Stimulated activated CD4-positive, alpha-beta T cell treated with anti-CD3 and anti-CD28 coated beads, TNF-alpha, amount 100 ng/mL, for 4 hours (primary cell): Measurements from ENCODE around the gene C8A.

ENCODE experiments used
- DNase-seq, 3 experiments: peaks; one replicate each; pipeline ENCODE4 v3.0.0-alpha.2; 2020; ENCODE audit warnings: low read depth in 3 of 3

The C8A gene

GRCh38 chr1:56925193-56925592 is 70.6 kb downstream of the C8A start:
- DNase-seq: no peak

- no peak for DNase-seq
Measured at GRCh38 chr1:56927171-56927570, 72.6 kb downstream of the C8A start.

GRCh38 chr1:56927986-56928385 is 73.4 kb downstream of the C8A start:
- DNase-seq: no peak

DNA sequence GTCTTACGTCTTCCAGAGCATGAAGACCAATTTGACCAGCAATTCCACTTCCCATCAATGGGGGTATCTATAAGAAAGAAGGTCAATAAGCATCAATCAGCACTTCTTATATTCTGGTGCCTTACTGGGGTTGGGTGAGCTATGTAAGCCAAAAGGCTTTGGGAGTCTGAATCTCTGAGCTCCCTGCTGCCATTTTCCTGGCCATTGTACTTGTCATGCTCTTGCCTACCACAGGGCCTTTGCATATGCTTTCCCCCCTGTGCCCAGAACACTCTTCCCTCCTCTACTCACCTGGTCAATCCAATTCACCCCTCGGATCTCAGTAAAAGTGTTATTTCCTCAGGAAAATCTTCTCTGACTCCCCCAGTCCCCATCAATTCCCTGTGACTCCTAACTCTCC is 74.9 kb downstream of the C8A start:
- no peak for DNase-seq

GRCh38 chr1:56931211-56931610 is 76.6 kb downstream of the C8A start:
- DNase-seq: no peak

GRCh38 chr1:56931686-56932085 is 77.1 kb downstream of the C8A start:
- DNase-seq: no peak

DNA sequence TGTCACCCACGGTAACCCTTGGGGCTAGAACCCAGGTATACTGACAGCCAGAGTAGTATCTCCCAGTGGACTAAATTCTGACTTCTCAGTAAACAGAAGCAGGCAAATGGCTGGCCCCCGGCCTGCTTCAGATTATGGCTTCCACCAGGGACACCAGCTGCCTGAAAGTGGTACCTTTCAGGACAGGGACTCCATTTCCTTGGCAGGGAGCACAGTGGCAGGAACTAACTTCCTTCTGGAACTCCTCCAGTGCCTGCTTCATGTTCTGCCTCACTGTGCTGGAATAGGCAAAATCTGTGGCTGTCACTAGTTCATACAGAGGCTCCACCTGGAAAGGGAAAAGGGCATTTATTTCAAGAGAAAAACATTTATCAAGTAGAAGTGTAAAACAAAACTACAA is 78.6 kb downstream of the C8A start:
- no peak for DNase-seq

GRCh38 chr1:56933606-56934005 is 79.0 kb downstream of the C8A start:
- no peak for DNase-seq

DNA sequence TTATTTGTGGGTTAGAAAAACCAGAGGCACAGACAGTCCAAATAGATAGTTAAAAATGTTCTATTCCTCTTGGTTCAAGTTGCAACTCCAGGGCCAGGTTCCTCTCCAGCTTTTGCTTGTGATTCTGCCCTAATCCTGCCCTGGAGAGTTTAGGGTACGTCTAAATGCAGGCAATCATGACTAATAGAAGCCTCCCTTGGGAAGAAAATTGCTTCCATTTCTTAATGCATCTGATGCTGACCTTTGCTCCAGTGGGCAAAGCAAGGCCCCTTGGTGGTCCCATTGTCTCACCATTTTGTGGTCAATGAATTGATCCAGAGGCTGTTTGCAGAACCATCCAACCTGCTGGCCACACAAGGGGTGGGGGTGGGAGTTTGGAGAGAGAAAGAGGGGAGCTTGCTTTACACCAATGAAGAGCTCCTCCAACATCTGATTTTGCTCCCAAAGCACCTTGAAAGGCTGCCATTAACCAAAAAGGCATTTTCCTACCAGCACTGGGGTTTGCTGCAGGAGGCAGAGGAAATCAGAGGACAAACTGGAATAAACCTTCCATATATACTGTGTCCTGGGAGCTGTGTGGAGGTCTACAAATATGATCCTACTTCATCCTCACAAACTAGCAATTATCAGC is 79.9 kb downstream of the C8A start:
- no peak for DNase-seq

DNA sequence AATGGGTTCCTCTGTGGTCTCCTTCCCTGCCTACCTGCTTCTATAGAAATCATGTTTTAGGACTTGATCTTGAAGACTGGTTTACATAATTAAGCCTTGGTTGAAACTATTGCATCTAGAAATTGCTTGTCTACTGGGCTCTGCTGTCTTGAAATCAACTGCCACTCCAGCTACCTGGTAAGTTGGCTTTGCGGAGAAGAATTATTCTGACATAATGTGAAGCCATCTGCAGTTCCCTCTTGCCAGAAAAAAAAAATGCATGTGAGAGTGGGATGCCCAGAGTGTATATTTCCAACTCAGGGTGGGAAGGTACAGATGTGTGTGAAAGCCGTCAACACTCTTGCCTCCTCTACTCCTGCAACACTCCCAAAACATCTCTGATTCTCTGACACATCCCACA is 84.0 kb downstream of the C8A start:
- no peak for DNase-seq

DNA sequence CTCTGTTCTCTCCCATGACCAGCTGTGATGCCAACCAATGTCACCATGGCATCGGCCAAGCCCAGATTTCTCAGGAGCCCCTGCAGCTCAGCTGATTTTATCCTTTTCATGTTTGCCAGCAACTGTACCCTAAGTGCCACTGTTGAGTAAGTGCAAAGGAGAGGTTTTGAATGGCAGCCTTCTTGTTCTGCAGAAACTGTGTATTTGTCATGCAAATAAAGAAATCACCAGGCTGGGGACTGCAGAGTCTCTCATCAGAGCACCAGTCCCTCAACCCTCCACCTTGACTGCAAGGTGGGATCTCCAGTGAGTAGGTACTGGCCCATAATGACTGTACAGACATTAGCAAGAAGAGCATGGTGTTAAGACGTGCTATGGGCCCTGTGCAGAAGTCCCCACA is 84.6 kb downstream of the C8A start:
- DNase-seq: no peak

- no peak for DNase-seq
Measured at GRCh38 chr1:56940039-56940438, 85.4 kb downstream of the C8A start.

DNA sequence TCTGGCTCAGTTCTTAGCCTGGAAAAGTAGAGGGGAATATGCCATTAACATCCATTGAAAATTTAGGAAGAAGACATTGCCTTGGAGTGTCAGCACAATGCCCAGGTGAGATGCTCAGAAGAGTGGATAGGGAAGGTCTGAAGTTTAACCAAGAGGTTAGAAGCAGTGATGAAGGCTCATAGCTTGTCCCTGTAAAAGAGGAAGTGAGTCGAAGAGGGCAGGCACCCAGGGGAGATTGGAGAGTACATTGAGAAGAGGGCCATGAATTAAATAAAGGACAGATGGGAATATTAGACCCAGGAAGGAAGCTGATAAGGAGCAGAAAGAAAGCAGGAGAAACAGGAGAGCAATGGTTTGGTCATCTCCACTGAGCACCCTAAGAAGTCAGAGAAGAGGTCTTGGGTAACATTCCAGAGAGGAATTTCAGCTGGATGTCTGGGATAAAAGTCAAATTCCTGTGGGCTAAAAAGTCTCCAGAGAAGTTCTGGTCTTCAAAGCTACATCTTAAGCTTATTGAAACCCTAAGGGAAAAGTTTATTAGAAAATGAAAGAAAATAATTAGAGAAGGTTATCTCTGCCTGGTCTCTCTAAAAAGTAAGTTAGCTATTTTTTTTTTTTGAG is 93.9 kb downstream of the C8A start:
- DNase-seq: no peak

- DNase-seq: no peak
Measured at GRCh38 chr1:56952501-56952900, 97.9 kb downstream of the C8A start.

- no peak for DNase-seq
Measured at GRCh38 chr1:56953386-56953785, 98.8 kb downstream of the C8A start.

GRCh38 chr1:56954664-56955063 is 100.1 kb downstream of the C8A start:
- no peak for DNase-seq

DNA sequence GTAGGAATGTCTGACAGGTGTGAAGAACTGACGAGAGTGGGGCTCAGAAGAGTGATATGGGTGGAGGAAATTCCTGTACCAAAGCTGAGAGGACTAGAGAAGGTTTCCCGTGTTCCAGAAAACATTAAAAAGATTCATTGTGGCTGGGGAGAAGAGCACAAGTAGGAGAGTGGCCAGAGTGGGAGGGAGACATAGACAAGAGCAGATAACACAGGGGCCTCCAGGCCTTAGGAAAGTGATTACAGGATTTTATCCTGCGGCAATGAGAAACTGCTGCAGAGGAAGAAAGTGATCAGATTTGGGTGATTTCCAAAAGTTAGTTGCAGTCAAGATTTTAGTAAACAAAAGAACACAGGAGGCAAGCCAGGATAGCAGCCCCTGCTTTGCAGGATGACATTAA is 103.3 kb downstream of the C8A start:
- no peak for DNase-seq

- DNase-seq: no peak
Measured at GRCh38 chr1:56958526-56958925, 103.9 kb downstream of the C8A start.

DNA sequence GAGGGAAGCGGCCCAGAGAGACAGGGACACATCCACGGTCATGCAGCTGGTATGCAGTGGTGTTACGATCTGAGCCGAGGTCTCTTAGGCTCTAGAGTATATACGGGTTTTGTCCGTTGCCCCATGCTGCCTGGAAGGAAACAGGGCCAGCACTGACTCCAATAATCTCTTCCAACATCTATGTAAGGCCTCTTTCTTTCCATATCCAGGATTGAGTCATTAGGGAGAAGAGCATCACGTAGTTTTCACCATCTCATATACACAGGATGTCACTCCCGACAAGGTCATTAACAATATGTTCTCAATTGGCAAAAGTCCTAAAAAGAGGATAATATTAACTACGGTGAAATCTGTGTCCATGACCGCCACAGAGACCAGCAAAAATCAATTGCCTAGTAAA is 106.8 kb downstream of the C8A start:
- DNase-seq: no peak

- DNase-seq: no peak
Measured at GRCh38 chr1:56963667-56964066, 109.1 kb downstream of the C8A start.

- DNase-seq: no peak
Measured at GRCh38 chr1:56964349-56965017, 109.9 kb downstream of the C8A start.

DNA sequence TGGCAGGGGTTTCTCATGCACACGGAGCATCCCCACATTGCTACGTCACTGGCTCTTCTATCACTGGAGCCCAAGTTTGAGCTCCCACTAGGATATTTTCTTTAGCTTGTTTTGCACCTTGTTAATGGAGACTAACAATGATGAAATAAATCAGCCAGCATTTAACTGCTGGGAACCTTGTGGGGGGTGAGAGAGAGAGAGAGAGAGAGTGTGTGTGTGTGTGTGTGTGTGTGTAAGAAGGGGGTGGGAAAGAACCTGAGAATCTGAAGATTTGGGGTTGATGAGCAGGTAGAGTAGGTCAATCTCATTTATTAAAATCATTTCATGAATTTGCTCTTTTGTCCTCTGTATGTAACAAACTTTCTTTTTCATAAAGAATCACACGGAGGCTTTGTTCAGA is 110.6 kb downstream of the C8A start:
- no peak for DNase-seq

GRCh38 chr1:56965916-56966697 is 111.5 kb downstream of the C8A start, which contains the start of gene C8B:
Gene C8B (minus strand): TSS chr1:56966015. CDS start chr1:56965948, 67 bp downstream.
- no peak for DNase-seq
